HepG2 (cell line): ENCODE measurements around the gene MTA1. TPM values are rescaled to one million over a fixed set of nuclear protein-coding genes. Genes with fewer than 3 reads are reported as not detected.

Source experiments
- ATAC-seq: fragments of 200-7000 bp; cut with Tn5 transposase; 3 replicates; pipeline ENCODE4 v1.9.1; 2020; ENCODE audit warnings: mild to moderate bottlenecking, moderate library complexity
- BruUV-seq: library from RNA; stranded (reverse); fragments of 400-500 nt; replicated peaks from 2 replicates; lab custom pipeline; 2021; lab: Mats Ljungman, UMichigan
- CTCF ChIA-PET: fragments of 300-600 bp; formaldehyde crosslinking; extraction: SDS; loops from one replicate; lab custom pipeline; 2021; ENCODE audit warnings: low total read pairs, inconsistent platforms, low intra/inter-chr PET ratio; lab: Yijun Ruan, JAX
- POLR2A ChIA-PET: fragments of 350-600 bp; sonication (Branson Sonifier 250); formaldehyde crosslinking; loops from one replicate; lab custom pipeline; 2020; ENCODE audit warnings: antibody characterized with exemption, inconsistent platforms; lab: Yijun Ruan, JAX
- DNase-seq: peaks from one replicate; pipeline ENCODE4 v3.0.0-alpha.2; 2015; ENCODE audit warnings: low spot score
- FAIRE-seq: peaks from 3 replicates; lab custom pipeline; 2011; peaks lifted over from hg19 to GRCh38; lab: Jason Lieb, UNC
- H2AFZ ChIP-seq: one replicate; pipeline ENCODE4 v1.6.1; 2011; ENCODE audit warnings: low read length, inconsistent platforms
- H3K27ac ChIP-seq: fragments of 300-600 bp; 3 replicates; pipeline ENCODE4 v1.8.0; 2011; ENCODE audit warnings: mixed run types, mild to moderate bottlenecking, mixed read lengths, low read length, inconsistent platforms; ENCODE audit not compliant: insufficient read depth; ENCODE audit errors: extremely low read length
- H3K27me3 ChIP-seq, 2 experiments: fragments of 200-600 bp in 1 of 2; 2 replicates in 1 of 2; 3 replicates in 1 of 2; pipeline versions ENCODE4 v1.6.0 to v1.8.0; 2011; ENCODE audit warnings: low read length in 2 of 2, mild to moderate bottlenecking in 2 of 2, moderate library complexity in 2 of 2, inconsistent platforms in 1 of 2; ENCODE audit not compliant: insufficient read depth in 2 of 2, control insufficient read depth in 1 of 2
- H3K36me3 ChIP-seq, 2 experiments: fragments of 200-600 bp in 1 of 2; replicated peaks in 1 of 2; 2 replicates in 1 of 2; 3 replicates in 1 of 2; pipeline versions ENCODE4 v1.5.1 to v1.8.0; 2011; ENCODE audit warnings: low read length in 2 of 2, inconsistent platforms in 1 of 2; ENCODE audit not compliant: insufficient read depth in 2 of 2, control insufficient read depth in 1 of 2
- H3K4me1 ChIP-seq: 2 replicates; pipeline ENCODE4 v1.5.1; 2012; ENCODE audit warnings: low read length, inconsistent platforms; ENCODE audit not compliant: insufficient read depth
- H3K4me2 ChIP-seq: 2 replicates; pipeline ENCODE4 v1.6.0; 2011; ENCODE audit warnings: low read depth, low read length, inconsistent platforms
- H3K4me3 ChIP-seq, 3 experiments: fragments of 200-600 bp in 1 of 3; sonication (generic), shearing (Covaris generic) in 1 of 3; replicated peaks in 1 of 3; 2 replicates each; pipeline ENCODE4 v1.5.1; 2011 to 2016; ENCODE audit warnings: low read length in 3 of 3, inconsistent platforms in 2 of 3, low read depth in 2 of 3, mild to moderate bottlenecking in 2 of 3, control low read depth in 1 of 3, mixed read lengths in 1 of 3; ENCODE audit not compliant: insufficient read depth in 1 of 3
- H3K79me2 ChIP-seq: one replicate; pipeline ENCODE4 v1.6.1; 2011; ENCODE audit warnings: low read length, inconsistent platforms; ENCODE audit not compliant: insufficient read depth
- H3K9ac ChIP-seq: 2 replicates; pipeline ENCODE4 v1.6.0; 2011; ENCODE audit warnings: mild to moderate bottlenecking, low read depth, low read length, inconsistent platforms; ENCODE audit not compliant: insufficient read depth
- H3K9me3 ChIP-seq: 2 replicates; pipeline ENCODE4 v1.5.1; 2012; ENCODE audit warnings: mild to moderate bottlenecking, low read length
- H4K20me1 ChIP-seq: 2 replicates; pipeline ENCODE4 v1.6.0; 2011; ENCODE audit warnings: inconsistent platforms, mild to moderate bottlenecking, low read length, moderate library complexity; ENCODE audit not compliant: insufficient read depth
- HNRNPL ChIP-seq: fragments of 200-400 bp; formaldehyde crosslinking; IDR thresholded peaks from 2 replicates; pipeline ENCODE4 v1.6.1; 2017; ENCODE audit warnings: mild to moderate bottlenecking, low read depth, low read length
- MYC ChIP-seq: sonication (generic); formaldehyde crosslinking; IDR thresholded peaks from 2 replicates; pipeline ENCODE4 v1.9.0; 2021; ENCODE audit warnings: missing genetic modification reagents, borderline replicate concordance
- NFKB2 ChIP-seq: sonication (generic); formaldehyde crosslinking; IDR thresholded peaks from 2 replicates; pipeline ENCODE4 v1.4.0; 2020; ENCODE audit warnings: missing genetic modification reagents, borderline replicate concordance
- POLR2G ChIP-seq: fragments of 200-400 bp; formaldehyde crosslinking; IDR thresholded peaks from 2 replicates; pipeline ENCODE4 v1.6.1; 2018; ENCODE audit warnings: mild to moderate bottlenecking, low read depth, low read length, moderate library complexity
- TEAD3 ChIP-seq: optimal IDR thresholded peaks from 2 replicates; pipeline ENCODE3; 2016; ENCODE audit warnings: borderline replicate concordance
- ZNF615 ChIP-seq: sonication (generic); formaldehyde crosslinking; IDR thresholded peaks from 2 replicates; pipeline ENCODE4 v1.5.0; 2020; ENCODE audit warnings: mild to moderate bottlenecking, missing genetic modification reagents, borderline replicate concordance
- WGBS: methylation state at CpG from one replicate; pipeline ENCODE4 v1.1.6; 2017; ENCODE audit warnings: low lambda C conversion rate; 5-methylcytosine and 5-hydroxymethylcytosine counted together
- in situ Hi-C: cut with HindIII; loops from 2 replicates; pipeline ENCODE4 v1.10.0; 2017; ENCODE audit warnings: low pct_unique_long_range_greater_than_20kb; ENCODE audit not compliant: extremely low pct_ligation_motif_present
- intact Hi-C: fragments of 100-400 bp; cut with micrococcal nuclease; formaldehyde crosslinking; loops from one replicate; pipeline ENCODE4 v1.10.0; 2022; ENCODE audit not compliant: unreplicated experiment
- polyA plus RNA-seq, 8 experiments: library from polyadenylated mRNA; depleted of rRNA in 3 of 8; stranded (reverse) in 7 of 8; unstranded in 1 of 8; fragments of >200 nt; fragmentation: Illumina TruSeq in 4 of 8; extraction: Trizol in 4 of 8; gene quantifications; 2 replicates each; pipeline versions ENCODE4 v1.2.1 to v1.2.3, GENCODE V29; 2011 to 2016; ENCODE audit warnings: low read depth in 4 of 8, missing spikeins in 1 of 8, mixed read lengths in 1 of 8; ENCODE audit not compliant: insufficient read depth in 1 of 8
- total RNA-seq, 5 experiments: library from RNA; depleted of rRNA; stranded (reverse); fragments of >200 nt; fragmentation: Illumina TruSeq; extraction: Trizol; gene quantifications; 2 replicates each; pipeline ENCODE4 v1.2.3, GENCODE V29; 2016; ENCODE audit warnings: low read depth in 1 of 5

The MTA1 gene
- total and polyA plus RNA-seq, 2 of the 13 experiments (the other 11 are each of a cell fraction or from before 2014, with no cell fraction given), result 35.2 to 85.8 TPM

- WGBS, result no CpG with 5 or more reads among the region's 12 CpGs
- POLR2A ChIA-PET, result no interaction called here
Observed at GRCh38 chr14:105389534-105389933, 30.1 kb upstream of the MTA1 start.

GRCh38 chr14:105389976-105390848, 29.4 kb upstream of the MTA1 start:
- H3K9ac ChIP-seq, result no peak overlapping the region
- ATAC-seq, result no peak
- no peak for DNase-seq
- H4K20me1 ChIP-seq, result no peaks in the 10 kb centered on the region
- H3K27me3 ChIP-seq, result no peaks in the 10 kb centered on the region
- H2AFZ ChIP-seq, result no peak overlapping the region
- H3K36me3 ChIP-seq, result no peaks in the 10 kb centered on the region
- intact Hi-C loops, result no loop called here
- BruUV-seq, result no TSS peak
- H3K4me3 ChIP-seq, result no peak overlapping the region
- H3K27ac ChIP-seq, result no peak overlapping the region
- ChIA-PET CTCF (no interaction called here), POLR2A (no interaction called here)
- no peak overlapping the region for H3K4me2 ChIP-seq
- no peak for TF ChIP-seq MYC (CRISPR knock-in tag)
- no peak for FAIRE-seq
- in situ Hi-C loops, result no loop called here
- H3K9me3 ChIP-seq, result no peaks in the 10 kb centered on the region
- no peaks in the 10 kb centered on the region for H3K4me1 ChIP-seq
- 78% methylated on average over 14 of the region's 27 CpGs for WGBS
- no peaks in the 10 kb centered on the region for H3K79me2 ChIP-seq

More at GRCh38 chr14:105389534-105389933, 30.1 kb upstream of the MTA1 start:
- no peak for DNase-seq
- no peak for ATAC-seq
- H3K9me3 ChIP-seq, result no peaks in the 10 kb centered on the region
- H2AFZ ChIP-seq, result no peak overlapping the region
- H3K4me3 ChIP-seq, result no peak overlapping the region
- no peak overlapping the region for H3K9ac ChIP-seq
- H3K27me3 ChIP-seq, result no peaks in the 10 kb centered on the region
- no TSS peak for BruUV-seq
- intact Hi-C loops (no loop called here), in situ Hi-C loops (no loop called here)
- H3K27ac ChIP-seq, result no peak overlapping the region
- H3K4me2 ChIP-seq, result no peak overlapping the region
- H3K4me1 ChIP-seq, result no peaks in the 10 kb centered on the region
- no peaks in the 10 kb centered on the region for H3K79me2 ChIP-seq
- CTCF ChIA-PET, result no interaction called here
- H3K36me3 ChIP-seq, result no peaks in the 10 kb centered on the region
- TF ChIP-seq TEAD3 (CRISPR knock-in tag) (no peak), POLR2G (no peak), HNRNPL (peak; percentile 63; the same call in 1 of the 2 replicates), ZNF615 (CRISPR knock-in tag) (no peak), NFKB2 (CRISPR knock-in tag) (no peak)
- no peaks in the 10 kb centered on the region for H4K20me1 ChIP-seq
- no peak for FAIRE-seq
